B cell (primary cell): Measurements from ENCODE around the gene RGS2. TPM values are rescaled to one million over a fixed set of nuclear protein-coding genes. Genes with fewer than 3 reads are reported as not detected.

Experiments used
- ATAC-seq: fragments of 200-7000 bp; cut with Tn5 transposase; one replicate; pipeline ENCODE4 v1.10.0; 2021; ENCODE audit warnings: low read depth, mild to moderate bottlenecking, moderate number of reproducible peaks, moderate library complexity
- CTCF ChIA-PET: fragments of 350-600 bp; sonication (Branson Sonifier 250); formaldehyde crosslinking; loops from one replicate; lab custom pipeline; 2021; ENCODE audit warnings: antibody characterized with exemption, inconsistent platforms; lab: Charles Lee
- POLR2A ChIA-PET: fragments of 350-600 bp; sonication (Branson Sonifier 250); formaldehyde crosslinking; loops from one replicate; lab custom pipeline; 2021; ENCODE audit warnings: antibody characterized with exemption; lab: Charles Lee
- DNase-seq: peaks from one replicate; pipeline ENCODE4 v3.0.0; 2013
- H2AFZ ChIP-seq: 2 replicates; pipeline ENCODE4 v1.6.1; 2012; ENCODE audit warnings: mild to moderate bottlenecking, low read depth, low read length; ENCODE audit not compliant: insufficient read depth, poor library complexity, severe bottlenecking
- H3K27ac ChIP-seq, 2 donors: 1 replicate in 1 of 2; 2 replicates in 1 of 2; pipeline ENCODE4 v1.5.1; 2012 to 2013; ENCODE audit warnings: low read length in 2 of 2, mild to moderate bottlenecking in 2 of 2, moderate library complexity in 1 of 2
- H3K27me3 ChIP-seq, 4 experiments: fragments of 200-600 bp in 1 of 4; sonication (generic) in 1 of 4; replicated peaks in 1 of 4; 1 replicate in 2 of 4; 2 replicates in 2 of 4; pipeline versions ENCODE4 v1.6.1 to v1.7.0; 2013 to 2016; ENCODE audit warnings: low read length in 3 of 4, mild to moderate bottlenecking in 2 of 4, mixed read lengths in 1 of 4, moderate library complexity in 1 of 4; ENCODE audit not compliant: insufficient read depth in 4 of 4, control insufficient read depth in 3 of 4; ENCODE audit errors: control extremely low read depth in 1 of 4
- H3K36me3 ChIP-seq, 2 experiments: replicated peaks in 1 of 2; 1 replicate in 1 of 2; 2 replicates in 1 of 2; pipeline versions ENCODE4 v1.6.1 to v1.7.1; 2013; ENCODE audit warnings: low read length in 1 of 2; ENCODE audit not compliant: insufficient read depth in 2 of 2, control insufficient read depth in 1 of 2; ENCODE audit errors: control extremely low read depth in 1 of 2, extremely low read depth in 1 of 2
- H3K4me1 ChIP-seq, 2 donors: fragments of 200-600 bp in 1 of 2; sonication (generic) in 1 of 2; 1 replicate in 1 of 2; 2 replicates in 1 of 2; pipeline versions ENCODE4 v1.5.1 to v1.6.1; 2013 to 2017; ENCODE audit warnings: low read length in 2 of 2; ENCODE audit not compliant: control insufficient read depth in 2 of 2, insufficient read depth in 2 of 2
- H3K4me2 ChIP-seq: replicated peaks from 2 replicates; pipeline ENCODE3; 2012; ENCODE audit warnings: mild to moderate bottlenecking, low read depth, low read length; ENCODE audit not compliant: poor library complexity, severe bottlenecking
- H3K4me3 ChIP-seq, 5 experiments: fragments of 200-600 bp in 1 of 5; sonication (generic) in 1 of 5; 1 replicate in 3 of 5; 2 replicates in 2 of 5; pipeline versions ENCODE4 v1.5.1 to v1.7.0; 2011 to 2016; ENCODE audit warnings: low read length in 4 of 5, mild to moderate bottlenecking in 4 of 5, low read depth in 2 of 5, control low read depth in 1 of 5, moderate library complexity in 1 of 5; ENCODE audit not compliant: insufficient read depth in 1 of 5; ENCODE audit errors: control extremely low read depth in 1 of 5, extremely low read depth in 1 of 5
- H3K79me2 ChIP-seq: fragments of 200-600 bp; sonication (generic); one replicate; pipeline ENCODE4 v1.6.0; 2016; ENCODE audit warnings: low read length; ENCODE audit not compliant: control insufficient read depth, insufficient read depth
- H3K9ac ChIP-seq: fragments of 200-600 bp; sonication (generic); 2 replicates; pipeline ENCODE4 v1.6.1; 2017; ENCODE audit warnings: mild to moderate bottlenecking, low read length, moderate library complexity
- H3K9me3 ChIP-seq, 3 donors: one replicate each; pipeline versions ENCODE4 v1.6.1 to v1.7.1; 2013; ENCODE audit warnings: low read length in 2 of 3; ENCODE audit not compliant: control insufficient read depth in 2 of 3, insufficient read depth in 1 of 3; ENCODE audit errors: control extremely low read depth in 1 of 3
- H4K20me1 ChIP-seq: 2 replicates; pipeline ENCODE4 v1.6.0; 2012; ENCODE audit warnings: mild to moderate bottlenecking, low read length; ENCODE audit not compliant: insufficient read depth, control insufficient read depth, poor library complexity, severe bottlenecking
- H3K27ac Mint-ChIP-seq: one replicate; pipeline ENCODE4 v1.8.0; 2021; ENCODE audit warnings: mixed read lengths
- H3K27me3 Mint-ChIP-seq: one replicate; pipeline ENCODE4 v1.8.0; 2021; ENCODE audit warnings: mixed read lengths
- H3K4me1 Mint-ChIP-seq: one replicate; pipeline ENCODE4 v1.8.0; 2021; ENCODE audit warnings: mixed read lengths
- H3K4me3 Mint-ChIP-seq: one replicate; pipeline ENCODE4 v1.8.0; 2021; ENCODE audit warnings: mixed read lengths
- H3K9me3 Mint-ChIP-seq: one replicate; pipeline ENCODE4 v1.8.0; 2022; ENCODE audit warnings: mixed read lengths; ENCODE audit not compliant: insufficient read depth
- EZH2 ChIP-seq: IDR thresholded peaks from 2 replicates; pipeline ENCODE4 v1.6.1; 2012; ENCODE audit warnings: borderline replicate concordance, low read depth, mild to moderate bottlenecking, moderate library complexity, low read length; ENCODE audit not compliant: insufficient read depth, poor library complexity, severe bottlenecking
- WGBS: methylation state at CpG from one replicate; pipeline ENCODE4 v1.1.5; 2013; ENCODE audit warnings: missing lambda C conversion rate; ENCODE audit not compliant: insufficient coverage; 5-methylcytosine and 5-hydroxymethylcytosine counted together
- intact Hi-C: fragments of 100-400 bp; cut with micrococcal nuclease; formaldehyde crosslinking; loops from one replicate; pipeline ENCODE4 v1.10.0; 2022
- polyA plus RNA-seq: library from polyadenylated mRNA; depleted of rRNA; stranded (reverse); fragments of >200 nt; gene quantifications from 2 replicates; pipeline ENCODE4 v1.2.3, GENCODE V29; 2012
- total RNA-seq, 2 donors: library from RNA; stranded (reverse); fragments of 120-200 nt in 1 of 2; gene quantifications; 1 replicate in 1 of 2; 2 replicates in 1 of 2; pipeline versions ENCODE4 v1.2.3 to v1.2.4, GENCODE V29; 2013 to 2022
- TF ChIP-seq, protein P1 (sequence below): fragments of 200-600 bp; IDR thresholded peaks from one replicate; pipeline ENCODE4 v1.8.0; 2022; ENCODE audit warnings: antibody characterized with exemption, mild to moderate bottlenecking

The RGS2 gene
- total and polyA plus RNA-seq, 2 donors (not counting 1 experiment from before 2014, with no cell fraction given), result 232 to 247 TPM

DNA sequence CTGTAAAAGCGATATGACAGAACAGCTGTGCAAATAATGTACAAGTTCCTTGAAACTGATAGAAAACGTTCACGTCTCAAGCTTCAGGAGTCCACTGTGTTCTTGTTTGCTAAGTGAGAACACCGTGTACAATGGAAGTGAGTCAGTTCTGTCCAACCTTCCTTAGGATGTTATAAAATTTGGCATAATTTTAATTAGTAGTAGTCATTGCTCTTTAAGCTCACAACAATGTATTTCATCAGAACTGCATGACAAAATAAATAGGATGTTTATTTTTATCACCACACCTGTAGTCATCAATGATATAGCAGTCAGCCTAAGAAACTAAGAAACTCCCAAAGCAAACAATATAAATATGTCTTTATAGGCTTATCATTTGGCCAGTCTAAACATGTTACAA, 53.0 kb downstream of the RGS2 start:
- no peak overlapping the region for H2AFZ ChIP-seq
- H3K27ac ChIP-seq, result no peak overlapping the region
- no peak overlapping the region for H3K27ac Mint-ChIP-seq
- no peak overlapping the region for H3K4me3 ChIP-seq
- no peak for ATAC-seq
- H3K4me2 ChIP-seq, result no peak overlapping the region
- H3K27me3 Mint-ChIP-seq, result no peaks in the 10 kb centered on the region
- H3K27me3 ChIP-seq, result no peaks in the 10 kb centered on the region
- H3K4me3 Mint-ChIP-seq, result no peak overlapping the region
- TF ChIP-seq, protein P1, sequence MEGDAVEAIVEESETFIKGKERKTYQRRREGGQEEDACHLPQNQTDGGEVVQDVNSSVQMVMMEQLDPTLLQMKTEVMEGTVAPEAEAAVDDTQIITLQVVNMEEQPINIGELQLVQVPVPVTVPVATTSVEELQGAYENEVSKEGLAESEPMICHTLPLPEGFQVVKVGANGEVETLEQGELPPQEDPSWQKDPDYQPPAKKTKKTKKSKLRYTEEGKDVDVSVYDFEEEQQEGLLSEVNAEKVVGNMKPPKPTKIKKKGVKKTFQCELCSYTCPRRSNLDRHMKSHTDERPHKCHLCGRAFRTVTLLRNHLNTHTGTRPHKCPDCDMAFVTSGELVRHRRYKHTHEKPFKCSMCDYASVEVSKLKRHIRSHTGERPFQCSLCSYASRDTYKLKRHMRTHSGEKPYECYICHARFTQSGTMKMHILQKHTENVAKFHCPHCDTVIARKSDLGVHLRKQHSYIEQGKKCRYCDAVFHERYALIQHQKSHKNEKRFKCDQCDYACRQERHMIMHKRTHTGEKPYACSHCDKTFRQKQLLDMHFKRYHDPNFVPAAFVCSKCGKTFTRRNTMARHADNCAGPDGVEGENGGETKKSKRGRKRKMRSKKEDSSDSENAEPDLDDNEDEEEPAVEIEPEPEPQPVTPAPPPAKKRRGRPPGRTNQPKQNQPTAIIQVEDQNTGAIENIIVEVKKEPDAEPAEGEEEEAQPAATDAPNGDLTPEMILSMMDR, result no peak
- TF ChIP-seq EZH2, result no peak
- H3K36me3 ChIP-seq, result no peaks in the 10 kb centered on the region
- no peaks in the 10 kb centered on the region for H4K20me1 ChIP-seq
- no peak for DNase-seq
- ChIA-PET CTCF (no interaction called here), POLR2A (no interaction called here)
- no peaks in the 10 kb centered on the region for H3K9me3 ChIP-seq
- H3K79me2 ChIP-seq, result no peaks in the 10 kb centered on the region
- intact Hi-C loops, result no loop called here
- no peak overlapping the region for H3K9ac ChIP-seq
- no peaks in the 10 kb centered on the region for H3K9me3 Mint-ChIP-seq
- WGBS, result 100% methylated on average over 2 of the region's 4 CpGs
- H3K4me1 ChIP-seq, result no peaks in the 10 kb centered on the region
- no peaks in the 10 kb centered on the region for H3K4me1 Mint-ChIP-seq

Other genes starting within 250 kb of the RGS2 start
- 154 and 164 TPM in 2 replicates for gene RGS1, start 233.3 kb upstream of the RGS2 start, total RNA-seq
- 180 and 194 TPM in 2 replicates for gene RGS1, start 233.3 kb upstream of the RGS2 start, polyA plus RNA-seq
- 0.36 and 0.59 TPM in 2 replicates for gene RGS13, start 172.9 kb upstream of the RGS2 start, total RNA-seq
- gene RGS13, start 172.9 kb upstream of the RGS2 start, polyA plus RNA-seq, result 0.20 and 0.22 TPM in 2 replicates